Measurements from ENCODE around the gene TSC22D2.

Gene TSC22D2

DNA sequence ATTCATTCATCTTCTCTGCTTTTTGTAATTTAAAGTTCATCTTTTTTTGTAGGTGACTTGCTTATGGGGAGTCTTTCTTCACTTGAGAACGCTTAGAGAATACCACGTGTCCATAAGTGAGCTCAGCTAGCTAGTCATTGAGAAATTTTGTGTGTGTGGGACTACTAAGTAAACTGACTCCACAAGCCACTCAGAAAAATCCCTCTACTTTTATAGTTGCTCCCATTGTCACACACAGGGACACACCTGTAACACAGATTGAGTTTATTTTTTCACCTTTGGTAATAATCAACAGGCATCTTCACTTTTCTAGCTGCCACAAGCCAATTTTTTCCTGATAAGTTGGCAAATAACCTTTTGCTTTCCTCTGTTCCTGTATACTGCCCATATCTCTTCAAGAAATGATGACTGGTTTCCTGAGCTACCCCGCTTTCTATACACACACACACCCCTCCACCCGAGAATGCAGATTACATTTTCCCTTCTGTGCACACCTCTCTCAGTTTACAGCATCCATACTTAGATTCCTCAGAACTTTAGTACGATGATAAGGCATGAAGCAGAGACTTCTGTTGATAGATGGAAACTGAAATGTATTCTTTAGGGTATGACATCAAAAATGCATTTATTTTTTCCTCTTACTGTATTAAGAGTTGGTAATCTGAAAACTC is 4.6 kb downstream of the TSC22D2 start:
- DNase-seq: no peak

DNA sequence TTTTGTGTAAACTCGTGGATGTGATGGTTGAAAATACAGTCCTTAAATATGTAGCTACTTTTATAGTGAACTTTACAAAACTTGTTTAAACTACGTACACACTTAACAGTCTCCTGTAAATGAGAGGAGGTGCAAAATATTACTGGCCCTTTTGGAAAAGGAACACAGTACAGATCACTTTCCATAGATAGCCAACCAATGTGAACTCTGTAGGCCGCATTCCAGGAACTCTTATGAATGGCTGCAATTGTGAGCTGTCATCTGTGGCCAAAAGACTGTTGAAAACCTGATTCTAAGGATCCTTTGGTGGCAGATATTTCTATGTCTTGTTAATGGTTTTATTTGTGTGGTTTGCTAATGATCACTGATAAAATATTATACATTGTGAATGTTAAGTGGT is 6.2 kb downstream of the TSC22D2 start:
- DNase-seq: no peak

DNA sequence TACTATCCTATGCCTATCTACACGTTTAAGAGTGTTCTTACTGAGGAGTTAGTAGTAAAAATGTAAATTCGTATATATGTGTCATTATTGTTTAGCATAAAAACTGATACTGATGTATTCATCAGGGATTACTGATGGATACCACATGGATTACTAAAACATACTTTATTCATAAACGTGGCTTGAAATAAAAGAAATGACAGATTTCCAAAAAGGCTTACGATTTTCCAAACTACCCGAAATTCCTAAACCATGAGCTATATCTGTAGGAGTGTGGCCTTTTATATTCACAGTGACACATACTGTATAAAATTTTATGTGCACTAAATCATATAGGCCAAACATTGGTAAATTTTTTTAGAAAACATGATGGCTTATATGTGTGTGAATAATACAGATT is 6.9 kb downstream of the TSC22D2 start:
- DNase-seq: no peak

GRCh38 chr3:150419076-150419868 is 11.2 kb downstream of the TSC22D2 start:
- DNase-seq: no peak

- no peak for DNase-seq
These were observed 11.9 kb downstream of the TSC22D2 start for GRCh38 chr3:150419959-150420358.

- DNase-seq: no peak
These were observed 13.2 kb downstream of the TSC22D2 start for GRCh38 chr3:150421256-150421655.

DNA sequence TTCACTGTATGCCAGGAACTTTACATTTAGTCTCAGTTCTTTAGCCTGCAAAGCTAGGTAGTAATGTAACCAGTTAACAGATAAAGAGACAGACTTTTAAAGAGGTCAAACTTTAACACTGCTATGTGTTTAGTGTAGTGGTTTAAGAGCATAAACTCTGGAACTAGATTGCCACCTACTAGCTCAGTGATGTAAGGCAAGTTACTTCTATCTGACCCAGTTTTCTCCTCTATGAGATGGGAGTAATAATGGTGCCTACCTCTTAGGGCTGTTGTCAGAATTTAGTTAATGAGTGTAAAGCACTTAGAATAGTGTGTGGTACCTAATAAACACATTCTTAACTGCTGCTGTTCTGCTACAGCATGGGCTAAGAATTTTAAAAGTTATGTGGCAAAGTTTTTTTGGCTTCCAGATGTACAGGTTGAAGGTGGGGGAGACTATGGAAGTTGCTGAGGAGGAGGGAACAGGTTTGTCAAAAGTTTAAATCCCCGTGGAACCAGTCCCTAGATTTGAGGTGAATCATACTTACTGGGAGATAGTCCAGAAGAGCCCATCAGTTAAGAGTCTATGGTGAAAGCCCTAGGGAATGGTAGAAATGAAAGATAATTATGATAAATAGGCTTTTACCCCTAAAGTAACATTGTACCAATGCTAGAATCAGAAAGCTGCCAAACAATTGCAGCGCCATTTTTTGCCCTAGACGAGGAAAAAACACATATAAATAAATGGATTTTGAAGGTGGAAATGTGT is 13.9 kb downstream of the TSC22D2 start:
- no peak for DNase-seq

DNA sequence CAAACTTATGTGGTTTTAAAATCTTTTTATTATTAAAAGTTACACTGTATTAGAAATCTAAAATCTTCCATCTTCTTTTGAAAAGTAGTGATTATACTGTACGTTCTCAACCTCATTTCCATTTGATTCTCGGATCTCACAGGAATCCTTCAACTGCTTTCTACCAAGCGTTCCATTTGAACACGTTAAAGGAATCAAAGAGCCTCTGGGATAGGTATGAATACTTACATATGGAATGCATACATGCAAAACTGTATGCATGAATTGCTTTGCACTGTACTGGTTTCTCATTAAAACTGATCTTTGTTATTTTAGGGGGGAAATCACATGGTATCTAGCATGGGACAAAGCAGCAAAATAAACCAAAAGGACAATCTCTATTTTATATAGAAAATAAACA is 14.8 kb downstream of the TSC22D2 start:
- DNase-seq: no peak

- DNase-seq: no peak
These were observed 15.7 kb downstream of the TSC22D2 start for GRCh38 chr3:150423761-150424160.

DNA sequence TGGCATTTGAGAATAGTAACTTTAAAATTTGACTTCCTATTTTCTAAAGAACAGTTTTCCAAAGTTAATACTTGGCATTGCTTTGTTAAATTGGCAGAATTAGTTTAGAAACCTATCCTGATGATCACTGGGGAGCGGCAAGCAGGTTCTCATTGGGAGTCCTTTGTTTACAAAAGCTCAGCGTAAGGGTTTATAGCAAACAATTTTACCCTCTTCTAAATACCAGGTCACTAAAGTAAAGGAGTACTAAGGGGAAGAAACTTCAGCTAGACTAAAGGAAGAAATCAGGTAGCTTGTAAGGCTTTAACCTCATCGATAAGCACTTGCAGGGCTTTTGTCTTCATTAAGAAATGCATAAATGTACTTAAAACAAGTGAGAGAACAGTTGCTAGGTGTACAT is 18.2 kb downstream of the TSC22D2 start:
- no peak for DNase-seq

- DNase-seq: no peak
These were observed 20.5 kb downstream of the TSC22D2 start for GRCh38 chr3:150428562-150428961.

DNA sequence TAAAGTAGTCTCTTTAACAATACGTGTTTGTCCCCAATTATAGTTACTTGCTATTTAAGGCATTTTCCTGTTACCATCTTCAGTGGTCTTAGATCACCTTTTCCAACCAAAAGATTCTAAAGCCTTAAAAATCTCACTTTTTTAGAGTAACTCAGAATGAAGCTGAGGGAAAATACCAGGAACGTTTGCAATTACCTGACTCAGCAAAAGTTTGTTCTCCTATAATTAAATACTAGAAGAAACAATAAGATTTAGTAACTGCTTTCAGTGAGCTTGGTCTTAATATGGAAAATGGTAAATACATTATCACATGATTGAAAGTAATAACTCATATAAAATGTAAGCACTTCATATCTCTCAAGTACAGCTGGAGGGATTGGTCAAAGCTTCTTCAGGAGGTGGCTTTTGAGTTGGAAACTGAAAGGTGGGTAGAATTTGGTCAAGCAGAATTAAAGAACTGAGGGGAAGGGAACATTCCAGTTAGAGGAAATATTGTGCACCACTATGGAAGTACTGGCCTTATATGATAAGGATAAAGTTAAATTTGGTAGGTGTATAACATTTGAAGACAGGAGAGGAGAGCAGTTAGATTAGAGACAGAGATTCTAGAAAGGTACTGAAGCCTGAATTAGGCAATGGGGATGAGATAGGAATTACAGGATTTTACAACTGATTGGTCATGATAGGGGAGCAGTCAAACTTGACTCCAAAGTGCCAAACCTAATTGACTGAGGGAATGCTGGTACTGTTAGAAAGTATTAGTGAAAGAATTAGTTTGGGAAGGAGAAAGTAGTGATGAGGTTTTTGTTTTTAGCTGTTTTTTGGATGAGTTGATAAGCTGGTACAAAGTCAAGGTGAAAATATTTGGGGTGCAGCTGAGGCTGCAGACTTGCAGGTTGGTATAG is 21.9 kb downstream of the TSC22D2 start:
- no peak for DNase-seq

GRCh38 chr3:150433347-150433746 is 25.2 kb downstream of the TSC22D2 start:
- DNase-seq: no peak

GRCh38 chr3:150434234-150434633 is 26.1 kb downstream of the TSC22D2 start:
- DNase-seq: no peak

DNA sequence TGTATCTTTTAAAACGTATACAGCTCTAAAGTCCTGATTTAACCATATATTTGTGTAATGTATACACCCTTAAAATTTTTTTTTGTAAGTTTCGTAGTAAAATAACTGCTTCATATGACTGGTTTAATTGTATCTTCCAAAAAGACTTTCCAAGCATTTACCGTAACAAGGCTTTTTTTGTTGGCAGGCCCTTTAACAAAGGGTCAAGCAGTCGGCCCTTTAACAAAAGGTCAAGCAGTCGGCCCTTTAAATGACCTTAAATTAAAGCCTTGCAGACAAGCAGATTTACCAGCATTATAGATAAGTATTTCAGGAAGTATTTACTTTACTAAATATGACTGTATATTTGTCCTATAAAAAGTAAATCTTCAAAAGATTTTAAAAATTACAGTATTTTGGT is 28.1 kb downstream of the TSC22D2 start:
- DNase-seq: no peak

GRCh38 chr3:150439657-150440056 is 31.6 kb downstream of the TSC22D2 start:
- DNase-seq: no peak

- no peak for DNase-seq
These were observed 35.2 kb downstream of the TSC22D2 start for GRCh38 chr3:150443331-150443741.

GRCh38 chr3:150444371-150444770 is 36.3 kb downstream of the TSC22D2 start:
- no peak for DNase-seq

GRCh38 chr3:150446470-150446977 is 38.4 kb downstream of the TSC22D2 start:
- no peak for DNase-seq

- DNase-seq: no peak
These were observed 39.0 kb downstream of the TSC22D2 start for GRCh38 chr3:150447084-150447483.

GRCh38 chr3:150447631-150448465 is 39.8 kb downstream of the TSC22D2 start:
- DNase-seq: no peak
